IPS-11a (cell line): ENCODE results near the gene WDR86.

Source experiments
- H3K4me3 ChIP-seq: one replicate; pipeline ENCODE4 v1.5.1; 2013; ENCODE audit warnings: low read depth, low read length, control low read depth

WDR86 gene

DNA sequence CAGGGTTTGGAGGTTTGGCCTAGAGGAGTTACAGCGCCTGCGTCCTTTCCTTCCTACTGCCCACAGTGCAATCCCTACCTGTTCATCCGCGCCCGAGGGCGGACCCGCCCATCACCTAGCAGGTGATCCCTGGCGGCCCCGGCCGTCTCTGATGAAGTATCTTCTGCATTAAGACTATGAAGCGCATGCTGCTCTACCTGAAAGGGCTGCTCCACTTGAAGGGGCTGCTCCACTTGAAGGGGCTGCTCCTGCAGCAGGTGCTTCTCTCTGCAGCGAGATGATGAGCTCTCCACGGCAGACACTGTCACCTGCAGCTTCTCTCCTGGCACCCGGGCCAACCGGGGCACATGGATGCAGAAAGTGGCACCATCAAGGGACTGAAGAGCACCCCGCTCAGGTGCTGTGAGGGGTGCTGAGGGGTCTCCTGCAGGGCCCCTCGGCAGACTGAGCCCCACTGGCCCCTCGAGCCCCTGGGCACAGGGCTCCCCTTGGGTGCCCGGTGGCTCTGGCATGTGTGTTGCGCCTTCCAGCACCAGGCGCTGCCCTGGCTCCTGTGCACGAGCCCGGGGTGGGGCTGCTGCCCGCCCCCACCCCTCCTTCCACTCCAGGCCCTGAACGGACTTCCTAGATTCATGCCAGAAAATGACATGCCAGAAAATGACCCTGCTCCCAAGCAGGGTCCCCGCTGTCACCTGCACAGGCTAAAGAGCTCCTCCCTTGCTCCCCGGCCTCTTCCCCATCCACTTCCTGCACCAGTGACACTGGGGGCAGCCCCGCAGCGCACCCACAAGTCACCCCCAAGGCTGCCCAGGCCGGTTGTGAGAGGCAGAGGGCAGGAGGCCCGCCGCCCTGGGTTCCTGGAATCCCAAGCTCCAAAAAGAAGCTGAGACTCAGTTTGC lies 29.4 kb downstream of the WDR86 start:
- no peak overlapping the region for H3K4me3 ChIP-seq

DNA sequence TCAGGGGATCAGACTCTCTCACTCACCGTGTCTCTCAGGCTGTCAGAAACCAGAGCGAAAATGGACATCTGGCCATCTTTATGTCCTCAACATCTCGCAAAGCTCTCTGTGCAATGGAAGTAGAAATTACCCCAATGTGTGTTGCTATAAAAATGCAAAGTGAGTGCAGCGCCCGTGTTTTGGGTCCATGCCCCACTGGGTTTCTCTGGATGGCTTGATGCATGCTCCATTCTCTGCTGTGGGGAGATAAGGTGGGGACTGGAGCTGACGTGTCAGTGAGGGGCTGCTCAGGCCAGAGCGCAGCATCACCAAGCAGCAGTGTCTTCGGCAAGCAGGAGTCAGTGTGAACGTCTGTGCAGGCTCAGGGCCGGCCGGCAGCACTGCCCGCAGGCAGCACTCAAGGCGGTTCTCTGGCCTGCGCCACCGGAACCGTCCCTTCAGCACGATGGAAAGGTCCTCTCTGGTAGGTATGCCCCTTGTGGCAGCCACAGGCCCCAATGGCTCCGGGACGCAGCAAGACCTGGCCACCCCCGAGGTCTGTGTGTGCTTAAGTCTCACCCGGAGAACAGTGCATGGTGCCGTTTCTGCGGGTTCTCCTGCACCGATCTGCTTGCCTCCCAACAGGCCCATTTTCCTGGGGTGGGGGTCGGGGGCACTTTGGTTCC lies 30.2 kb downstream of the WDR86 start:
- H3K4me3 ChIP-seq: no peak overlapping the region

DNA sequence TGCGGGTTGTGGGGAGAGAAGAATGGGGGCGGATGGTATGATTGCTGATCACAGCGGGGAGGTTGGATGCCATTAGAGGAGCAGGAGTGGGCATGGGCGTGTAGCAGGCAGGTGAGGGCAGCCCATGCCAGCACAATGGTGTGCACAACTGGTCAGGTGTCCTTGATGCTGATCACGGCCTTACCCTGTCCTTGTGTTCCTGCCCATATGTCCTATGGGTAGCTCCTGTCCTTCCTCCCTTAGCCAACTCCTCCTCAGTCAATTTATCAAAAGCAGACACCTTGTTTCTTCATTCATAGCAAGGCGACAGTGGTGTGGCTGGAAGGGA lies 30.7 kb downstream of the WDR86 start:
- H3K4me3 ChIP-seq: no peak overlapping the region

DNA sequence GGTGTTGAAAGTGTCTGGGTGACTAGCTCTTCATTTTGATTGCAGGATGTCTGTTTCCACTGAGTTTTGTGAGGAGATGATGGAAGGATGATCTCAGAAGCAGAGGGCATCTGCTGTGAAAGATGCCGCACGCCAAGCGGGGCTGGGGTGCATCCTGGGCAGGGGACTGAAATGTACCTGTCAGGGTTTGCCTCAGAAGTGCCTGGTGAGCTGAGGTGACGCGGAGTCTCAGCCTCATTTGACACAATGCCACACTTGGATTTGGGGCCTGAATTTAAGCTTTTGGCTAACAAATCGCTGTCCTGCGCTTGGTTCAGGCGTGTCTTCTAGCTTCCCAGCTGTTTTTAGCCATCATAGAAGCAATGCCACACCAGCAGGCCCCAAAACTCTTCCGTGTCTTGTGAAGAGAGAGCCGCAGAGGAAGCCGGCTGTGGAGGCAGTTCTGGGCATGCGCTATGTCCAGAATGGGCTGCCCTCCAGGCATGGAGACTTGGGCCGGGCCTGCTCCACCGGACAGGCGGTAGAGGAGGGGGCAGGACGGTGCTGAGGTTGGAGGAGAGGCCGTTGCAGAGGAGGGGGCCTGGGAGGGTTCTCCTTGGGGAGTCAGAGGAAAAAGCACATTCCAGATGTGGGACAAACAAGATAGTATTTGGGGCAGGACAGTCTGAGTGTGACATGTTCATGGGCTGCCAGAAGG lies 31.2 kb downstream of the WDR86 start:
- H3K4me3 ChIP-seq: no peak overlapping the region

- H3K4me3 ChIP-seq: no peak overlapping the region
Observed at GRCh38 chr7:151378011-151378410, 31.8 kb downstream of the WDR86 start.

- H3K4me3 ChIP-seq: no peak overlapping the region
Observed at GRCh38 chr7:151377406-151377805, 32.4 kb downstream of the WDR86 start.

- H3K4me3 ChIP-seq: no peak overlapping the region
Observed at GRCh38 chr7:151376218-151376902, 33.5 kb downstream of the WDR86 start.

DNA sequence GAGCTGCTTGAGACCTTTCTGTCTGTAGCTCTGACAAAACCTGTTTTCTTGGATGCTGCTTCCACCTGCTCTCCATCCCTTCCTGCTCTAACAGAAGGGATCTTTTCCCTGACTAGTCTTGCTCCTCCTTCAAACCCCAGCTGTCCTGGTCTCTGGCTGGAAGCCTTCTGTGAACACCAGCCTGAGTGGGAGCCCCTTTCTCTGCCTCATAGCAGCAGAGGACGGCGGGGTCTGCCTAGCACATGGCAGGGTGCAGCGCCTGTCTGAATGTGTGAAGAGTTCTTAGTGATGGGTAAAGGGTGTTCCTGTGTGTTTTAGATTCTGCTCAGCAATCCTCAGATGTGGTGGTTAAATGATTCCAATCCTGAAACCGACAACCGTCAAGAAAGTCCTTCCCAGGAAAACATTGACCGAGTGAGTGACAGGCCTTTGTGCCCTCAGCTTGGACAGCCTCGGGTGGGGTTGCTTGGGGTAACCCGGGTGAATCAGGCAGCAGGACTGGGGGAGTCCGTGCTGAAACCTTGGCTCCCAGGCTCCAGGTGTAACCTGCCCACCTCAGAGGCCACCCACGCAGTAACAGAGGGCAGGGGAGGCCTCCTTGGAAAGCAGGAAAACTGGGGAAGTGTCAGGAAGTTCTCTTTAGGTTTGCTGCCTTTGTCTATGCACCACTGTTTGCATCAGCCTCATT lies 34.2 kb downstream of the WDR86 start:
- no peak overlapping the region for H3K4me3 ChIP-seq

GRCh38 chr7:151374726-151375125 lies 35.1 kb downstream of the WDR86 start:
- H3K4me3 ChIP-seq: no peak overlapping the region

DNA sequence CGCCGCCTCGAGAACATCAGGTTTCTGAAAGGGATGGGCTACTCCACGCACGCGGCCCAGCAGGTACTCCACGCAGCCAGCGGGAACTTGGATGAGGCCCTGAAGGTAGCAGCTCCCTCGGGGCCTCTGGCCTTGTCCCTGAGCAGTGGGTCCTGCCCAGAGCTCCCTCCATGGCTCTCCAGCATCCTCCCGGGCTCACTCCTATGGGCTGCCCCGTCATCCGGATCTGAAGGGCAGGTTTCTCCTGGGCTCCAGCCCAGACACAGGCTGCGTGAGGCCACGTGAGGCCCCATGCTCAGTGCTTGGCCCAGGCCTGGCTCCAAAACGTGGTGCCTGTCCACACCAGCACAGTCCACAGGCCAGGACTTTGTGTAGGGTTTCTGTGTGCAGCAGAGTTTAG lies 35.7 kb downstream of the WDR86 start:
- H3K4me3 ChIP-seq: no peak overlapping the region

DNA sequence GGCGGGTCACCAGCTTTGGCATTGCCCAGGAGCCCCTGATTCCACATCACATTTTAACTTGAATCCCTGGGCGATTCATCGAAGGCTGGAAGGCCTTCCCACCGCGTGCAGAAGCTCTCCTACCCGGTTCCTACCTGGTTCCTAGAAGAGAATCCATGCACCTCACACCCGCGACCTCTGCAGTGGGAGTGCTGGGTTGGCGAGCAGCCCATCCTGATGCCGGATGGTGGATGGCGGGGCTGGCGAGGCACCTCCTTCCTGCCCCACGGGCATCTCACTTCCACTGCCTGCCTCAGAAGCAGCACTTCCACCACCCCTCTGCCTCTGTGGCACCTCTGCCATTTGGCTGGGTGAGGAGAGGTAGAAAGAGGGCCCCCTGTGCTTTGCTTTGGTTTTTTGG lies 36.2 kb downstream of the WDR86 start:
- H3K4me3 ChIP-seq: no peak overlapping the region

GRCh38 chr7:151372612-151373265 lies 37.1 kb downstream of the WDR86 start:
- no peak overlapping the region for H3K4me3 ChIP-seq

GRCh38 chr7:151371266-151371665 lies 38.6 kb downstream of the WDR86 start:
- no peak overlapping the region for H3K4me3 ChIP-seq

DNA sequence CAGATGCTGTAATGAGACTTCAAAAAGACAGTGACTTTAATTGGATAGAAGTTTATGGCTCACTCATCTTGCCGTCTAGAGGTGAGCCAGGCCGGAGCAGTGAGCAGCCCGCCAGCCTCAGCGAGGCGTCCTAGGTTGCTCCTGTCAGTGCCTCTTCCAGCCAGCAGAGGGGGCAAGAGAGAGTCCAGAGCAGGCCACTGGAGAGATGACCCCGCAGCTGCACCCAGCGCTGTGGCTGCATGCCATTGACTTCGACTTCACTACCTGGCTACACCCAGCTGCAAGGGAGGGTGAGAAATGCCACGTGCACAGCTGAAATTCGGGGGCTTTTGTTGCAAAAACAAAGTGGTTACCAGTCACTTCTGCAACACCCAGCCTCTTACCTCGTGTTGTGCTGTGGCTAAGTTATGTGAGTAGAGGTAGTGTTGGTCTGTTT lies 41.7 kb downstream of the WDR86 start:
- no peak overlapping the region for H3K4me3 ChIP-seq

GRCh38 chr7:151367284-151367683 lies 42.6 kb downstream of the WDR86 start:
- no peak overlapping the region for H3K4me3 ChIP-seq

GRCh38 chr7:151366880-151367222 lies 43.0 kb downstream of the WDR86 start:
- no peak overlapping the region for H3K4me3 ChIP-seq

GRCh38 chr7:151366166-151366879 lies 43.5 kb downstream of the WDR86 start:
- no peak overlapping the region for H3K4me3 ChIP-seq

- no peak overlapping the region for H3K4me3 ChIP-seq
Observed at GRCh38 chr7:151363182-151363581, 46.7 kb downstream of the WDR86 start.

DNA sequence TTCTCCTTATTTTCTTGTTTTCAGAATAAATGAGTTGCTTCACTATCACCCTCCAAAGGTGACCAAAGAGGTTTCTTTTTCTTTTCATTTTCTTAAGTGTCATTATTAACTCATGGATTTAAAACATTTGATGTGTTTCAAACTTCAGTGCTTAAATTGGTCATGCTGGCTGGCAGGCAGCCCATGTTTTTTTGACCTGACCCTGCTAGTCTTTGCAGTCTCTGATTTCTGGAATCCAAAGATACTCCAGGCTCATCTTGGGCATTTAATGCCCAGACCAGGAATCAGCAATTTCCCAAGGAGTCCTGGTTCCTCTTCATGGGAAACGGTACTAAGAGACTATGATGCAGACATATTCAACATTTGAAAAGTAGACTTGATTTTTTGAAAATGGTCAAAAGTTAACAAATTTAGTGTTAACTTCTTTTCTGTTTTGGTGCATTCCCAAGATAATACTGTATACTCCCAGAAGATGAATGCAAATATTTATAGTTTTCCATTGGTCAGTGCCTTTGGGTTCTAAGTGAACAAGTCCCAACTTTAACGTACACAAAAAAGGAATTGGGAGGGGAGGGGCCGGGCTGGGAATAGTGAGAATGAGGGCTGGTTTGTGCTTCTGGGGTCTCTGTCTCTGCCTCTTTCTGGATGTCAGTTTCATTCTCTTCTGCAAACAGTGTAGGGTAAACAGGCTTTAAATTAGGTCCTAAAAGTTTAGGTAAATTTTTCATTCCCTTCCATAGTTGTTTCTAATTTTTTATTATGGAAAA lies 48.5 kb downstream of the WDR86 start:
- no peak overlapping the region for H3K4me3 ChIP-seq
